AML-193 (cell line): ENCODE measurements around the gene PRRT3.
"Not testable (repeated sequence)": the region's sequence is repeated elsewhere in the genome, so short reads cannot be mapped to it uniquely, and the experiment has no call there.

Experiments
- DNase-seq, 2 experiments: peaks; one replicate each; lab custom pipeline; 2025; lab: John Stamatoyannopoulos, UW

The PRRT3 gene

DNA sequence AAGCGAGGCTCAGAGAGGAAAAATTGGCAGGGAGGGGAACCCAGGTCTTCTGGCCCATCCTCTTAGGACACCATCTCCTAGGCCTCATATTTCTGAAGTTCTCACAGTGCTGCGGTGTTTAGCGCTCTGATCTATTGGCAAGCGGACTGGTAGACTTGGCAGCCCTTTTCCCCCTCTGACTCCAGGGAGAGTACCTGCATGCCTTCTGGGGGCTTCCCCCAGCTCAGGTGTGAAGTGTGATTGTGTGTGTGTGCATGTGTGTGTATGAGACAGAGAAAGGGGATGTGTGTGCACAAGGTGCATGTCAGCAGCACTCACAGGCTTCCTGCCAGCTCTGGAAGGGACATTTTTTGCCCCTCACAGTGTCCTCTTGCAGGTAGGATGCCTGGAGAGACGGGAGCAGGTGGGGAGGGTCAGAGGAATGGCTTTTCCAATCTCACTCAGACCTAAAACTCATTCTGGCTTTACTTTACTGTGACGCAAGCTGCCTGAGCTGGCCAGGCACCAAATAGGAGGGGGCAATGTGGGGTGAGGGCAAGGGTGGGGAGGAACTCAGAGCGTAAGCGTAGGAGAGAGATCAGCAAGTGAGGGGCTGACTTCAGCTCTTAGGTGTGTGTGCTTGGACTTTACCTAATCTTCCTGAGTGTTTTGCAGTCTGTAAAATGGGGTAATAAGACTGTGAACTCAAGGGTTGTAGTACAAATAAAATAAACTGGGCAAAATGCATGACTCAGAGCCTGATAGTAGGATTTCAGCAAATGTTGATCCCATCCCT lies 53.6 kb downstream of the PRRT3 start:
- DNase-seq = no peak

DNA sequence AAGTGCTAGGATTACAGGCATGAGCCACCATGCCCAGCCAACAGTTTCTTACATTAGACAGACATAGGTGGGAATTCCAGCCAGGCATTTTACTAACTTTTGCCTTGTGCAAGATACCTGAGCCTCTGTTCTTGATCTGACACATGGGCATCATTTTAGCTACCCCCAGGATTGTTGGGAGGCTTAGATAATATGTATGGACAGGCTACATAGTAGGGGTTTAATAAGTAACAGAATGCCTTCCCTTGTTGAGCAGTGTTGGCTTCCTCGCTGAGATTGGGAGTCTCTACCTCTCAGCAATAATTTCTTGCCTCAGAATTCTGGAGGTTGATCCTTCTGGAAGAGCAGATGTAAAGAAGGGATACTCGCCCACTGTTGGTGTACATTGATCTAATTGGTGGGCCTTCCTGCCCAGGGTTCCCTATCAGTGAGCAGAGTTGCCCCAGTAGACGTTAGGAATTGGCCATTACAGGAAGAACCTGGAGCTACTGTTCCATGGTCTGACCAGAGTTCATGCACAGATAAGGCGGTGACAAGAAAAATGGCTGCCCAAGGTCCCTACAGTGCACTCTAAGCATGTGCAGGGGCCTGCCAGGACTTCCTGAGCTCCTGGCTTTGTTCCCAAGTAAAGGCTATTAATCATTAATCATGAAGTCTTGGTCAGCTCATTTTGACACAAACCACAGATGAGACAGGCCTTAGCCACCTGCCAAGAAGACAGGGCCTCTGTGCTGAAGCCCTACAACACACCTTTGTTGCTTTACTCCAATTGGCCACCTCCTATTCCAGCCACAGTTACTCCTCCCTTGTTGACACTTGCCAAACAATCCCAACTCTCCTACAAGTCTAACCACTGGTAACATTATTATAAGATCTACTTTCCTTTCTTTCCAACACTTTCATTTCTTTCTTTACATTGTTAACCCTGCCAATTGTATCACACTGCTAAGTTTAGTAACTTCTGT lies 54.5 kb downstream of the PRRT3 start:
- no peak for DNase-seq

DNA sequence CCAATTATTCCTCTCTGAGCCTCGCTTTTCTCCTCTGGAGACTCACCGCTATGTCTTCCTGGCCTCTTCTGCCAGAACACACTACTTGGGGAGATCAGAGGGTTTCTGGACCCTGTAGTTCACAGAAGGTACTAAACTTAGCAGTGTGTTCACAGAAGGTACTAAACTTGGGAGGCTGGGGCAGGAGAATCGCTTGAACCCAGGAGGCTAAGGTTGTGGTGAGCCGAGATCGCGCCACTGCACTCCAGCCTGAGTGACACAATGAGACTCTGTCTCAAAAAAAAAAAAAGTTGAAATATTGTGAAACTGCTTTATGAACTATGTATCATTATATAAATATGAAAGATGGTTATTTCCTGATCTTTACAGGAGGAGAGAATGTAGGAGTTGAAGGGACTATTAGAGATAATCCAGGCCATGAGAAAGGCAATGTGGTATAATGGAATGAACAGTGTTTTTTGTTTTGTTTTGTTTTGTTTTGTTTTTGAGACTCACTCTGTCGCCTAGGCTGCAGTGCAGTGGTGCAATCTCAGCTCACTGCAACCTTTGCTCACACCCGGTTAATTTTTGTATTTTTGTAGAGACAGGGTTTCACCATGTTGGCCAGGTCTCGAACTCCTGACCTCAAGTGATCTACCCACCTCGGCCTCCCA lies 55.3 kb downstream of the PRRT3 start:
- not testable (repeated sequence) for DNase-seq

DNA sequence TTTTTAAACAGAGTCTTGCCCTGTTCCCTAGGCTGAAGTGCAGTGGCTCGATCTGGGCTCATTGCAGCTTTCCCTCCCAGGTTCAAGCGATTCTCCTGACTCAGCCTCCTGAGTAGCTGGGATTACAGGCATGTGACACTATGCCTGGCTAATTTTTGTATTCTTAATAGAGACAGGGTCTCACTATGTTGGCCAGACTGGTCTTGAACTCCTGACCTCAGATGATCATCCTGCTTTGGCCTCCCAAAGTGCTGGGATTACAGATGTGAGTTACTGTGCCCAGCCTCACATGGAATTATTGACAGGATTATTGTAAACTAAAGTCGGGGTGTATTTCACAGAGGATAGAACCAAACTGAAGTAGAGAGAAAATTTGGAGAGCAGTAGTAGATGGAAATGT lies 56.5 kb downstream of the PRRT3 start:
- DNase-seq = not testable (repeated sequence)
